Measurements from ENCODE around the gene NEK6.

NEK6 gene

DNA sequence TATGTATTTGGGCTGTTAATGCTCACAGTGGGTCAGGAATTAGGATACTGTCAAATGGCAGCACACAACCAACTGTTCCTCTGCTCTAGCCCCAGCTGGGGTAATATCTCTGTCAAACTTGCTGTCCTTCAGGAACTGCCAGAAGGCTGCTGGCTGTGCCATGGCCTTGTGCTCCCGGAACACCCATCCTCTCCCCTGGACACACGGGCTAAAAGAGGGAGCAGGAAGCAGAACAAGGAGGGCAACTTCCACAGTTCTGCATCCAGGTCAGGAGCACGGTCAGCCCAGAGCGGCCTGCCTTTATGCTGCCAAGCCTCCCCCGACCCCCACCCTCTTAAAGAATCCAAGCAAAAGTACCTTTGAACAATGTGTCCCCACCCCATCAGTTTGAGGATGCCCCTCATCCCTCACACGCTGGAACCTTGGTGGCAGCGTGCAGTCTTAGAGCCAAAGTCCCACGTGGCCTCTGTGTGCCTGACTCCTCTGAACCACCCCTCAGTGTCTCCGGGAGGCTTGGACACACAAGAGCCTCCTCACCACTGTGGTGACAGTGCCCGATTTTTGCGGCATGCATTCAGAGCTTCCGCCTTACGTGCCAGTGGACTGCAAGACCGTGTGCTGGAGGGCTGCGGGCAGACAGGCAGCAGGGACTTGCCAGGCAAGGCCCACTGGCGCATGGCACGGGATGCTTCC is 96.7 kb downstream of the NEK6 start:
- no peak for DNase-seq (ENCODE audit: low read depth in 2 of 2)

- DNase-seq (ENCODE audit: low read depth in 2 of 2) = no peak
These were observed 97.5 kb downstream of the NEK6 start for GRCh38 chr9:124355039-124355940.

GRCh38 chr9:124355941-124356744 is 98.4 kb downstream of the NEK6 start:
- DNase-seq (ENCODE audit: low read depth in 2 of 2) = no peak

DNA sequence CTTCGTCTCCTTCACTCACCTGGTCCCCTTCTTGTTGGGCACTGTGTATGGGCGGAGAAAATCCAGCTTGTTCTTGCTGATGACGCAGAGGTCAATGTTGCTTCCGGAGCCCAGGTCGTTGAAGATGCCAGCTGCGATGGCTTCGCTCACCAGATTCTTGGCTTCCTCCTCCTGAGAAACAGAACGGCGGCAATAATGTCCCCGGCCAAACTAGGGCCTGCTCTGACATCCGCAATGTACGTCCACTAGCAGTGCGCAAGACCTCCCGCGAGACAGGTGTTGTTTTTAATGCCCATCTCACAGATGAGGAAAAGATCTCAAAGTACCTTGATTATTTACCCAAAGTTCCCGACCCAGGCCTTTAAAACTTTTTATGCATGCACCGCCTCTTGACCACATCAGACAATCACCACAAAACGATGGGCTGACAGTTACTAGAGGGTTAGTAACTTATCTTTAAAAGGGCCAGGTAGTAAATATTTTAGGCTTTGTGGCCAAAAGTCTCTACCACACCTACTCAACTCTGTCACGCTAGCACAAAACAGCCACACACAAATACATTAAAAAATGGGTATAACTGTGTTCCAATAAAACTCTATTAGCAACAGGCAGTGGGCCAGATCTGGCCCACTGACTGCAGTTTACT is 99.1 kb downstream of the NEK6 start:
- no peak for DNase-seq (ENCODE audit: low read depth in 2 of 2)

DNA sequence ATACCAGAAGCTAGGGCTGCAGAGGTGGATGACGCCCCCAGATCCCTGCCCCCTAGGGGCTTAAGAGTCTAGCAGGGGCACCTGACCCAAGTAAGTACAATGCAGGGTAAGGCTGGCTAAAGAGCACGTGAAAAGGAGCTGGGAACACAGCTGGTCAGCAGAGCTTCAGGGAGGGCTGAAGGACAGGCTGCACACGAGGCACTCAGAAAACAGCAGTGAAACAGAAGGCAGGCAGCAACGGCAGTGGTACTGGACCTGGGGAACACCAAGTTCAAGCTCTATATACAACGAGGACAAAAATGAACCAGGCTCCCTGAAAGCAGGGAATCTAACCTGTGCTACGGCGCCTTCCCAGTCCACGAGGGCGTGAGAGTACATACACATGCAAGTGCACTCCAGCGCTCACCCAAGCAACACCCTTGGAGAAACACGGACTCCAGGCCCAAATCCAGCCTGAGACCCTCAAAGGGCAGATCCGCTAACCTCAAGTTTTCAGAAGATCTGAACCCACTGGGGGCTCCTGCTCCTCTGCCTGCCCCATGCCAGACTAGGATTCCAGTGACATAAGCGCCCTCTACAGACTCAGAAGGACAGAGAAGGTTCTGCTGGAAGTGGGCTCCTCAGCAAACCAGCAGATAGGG is 100.1 kb downstream of the NEK6 start:
- DNase-seq (ENCODE audit: low read depth in 2 of 2) = no peak

DNA sequence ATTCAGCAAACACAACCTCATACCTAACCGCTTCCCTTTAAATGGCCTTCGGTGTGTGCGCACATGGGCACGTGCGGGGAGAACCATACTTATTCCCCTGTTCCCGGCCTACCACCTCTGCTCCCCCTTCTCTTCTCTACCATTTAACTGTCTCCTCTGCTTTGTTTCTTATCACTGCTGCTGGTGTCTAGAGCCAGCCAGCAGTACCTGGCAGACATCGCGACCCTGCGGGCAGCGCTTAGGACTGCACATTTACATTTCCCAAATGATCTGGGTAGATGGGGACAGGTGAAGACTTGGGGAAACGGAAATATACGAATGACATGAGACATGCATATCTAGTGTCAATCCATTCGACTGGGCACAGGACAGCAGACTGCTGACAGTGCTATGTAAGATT is 100.9 kb downstream of the NEK6 start:
- DNase-seq (ENCODE audit: low read depth in 2 of 2) = no peak

DNA sequence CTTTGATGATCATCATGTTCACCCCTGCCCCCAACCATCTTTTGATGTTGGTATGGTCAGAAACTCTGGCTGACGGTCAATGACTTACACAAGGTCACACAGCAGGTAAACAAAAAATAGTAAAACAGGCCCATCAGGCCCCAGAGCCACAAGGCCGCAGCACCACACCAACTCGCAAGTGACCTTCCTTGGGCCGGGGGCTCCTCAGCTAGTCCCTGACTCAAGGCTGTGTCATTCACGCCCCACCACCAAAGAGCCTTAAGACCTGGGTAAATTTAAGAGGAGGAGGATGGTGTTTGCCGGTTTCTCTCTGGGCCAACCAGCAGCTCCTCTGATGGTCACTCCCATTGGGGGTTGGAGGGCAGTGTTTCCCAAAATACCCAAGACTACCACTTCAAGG is 101.7 kb downstream of the NEK6 start:
- DNase-seq (ENCODE audit: low read depth in 2 of 2) = no peak

DNA sequence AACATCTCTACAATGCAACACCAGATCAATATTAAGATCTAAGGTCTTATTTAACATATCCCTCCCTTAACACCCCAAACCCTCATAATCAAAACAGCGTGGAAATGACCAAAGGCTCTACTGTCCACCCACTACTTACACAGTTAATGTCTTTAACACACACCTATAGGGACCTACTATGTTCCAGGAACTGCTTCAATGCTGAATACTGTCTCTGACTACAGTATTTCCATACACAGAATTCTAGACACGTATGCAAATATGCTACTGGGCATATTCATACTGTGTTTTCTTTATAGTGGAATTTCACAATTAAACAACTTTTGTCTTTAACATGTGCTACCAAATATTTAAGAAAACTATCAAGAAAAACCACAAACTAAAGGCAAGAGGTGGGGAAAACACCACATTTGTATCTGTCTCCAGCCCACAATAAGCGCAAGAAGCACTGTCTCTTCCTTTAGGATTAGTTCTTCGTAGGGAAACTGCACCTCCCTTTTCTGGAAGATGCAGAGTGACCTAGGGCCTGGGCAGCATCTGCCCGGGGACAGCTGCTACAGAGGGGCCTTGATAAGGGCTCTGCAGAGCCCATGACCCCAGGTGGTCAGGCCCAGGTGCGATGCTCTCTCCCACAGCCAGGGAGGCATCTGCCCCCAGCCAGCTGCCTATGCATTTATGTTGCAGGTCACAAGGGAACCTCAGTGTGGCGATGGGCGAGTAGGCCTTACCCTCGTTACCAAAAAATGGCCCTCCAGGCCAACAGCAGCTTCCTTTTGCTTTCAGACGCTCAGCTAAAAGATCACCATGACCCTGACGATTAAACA is 102.3 kb downstream of the NEK6 start:
- DNase-seq (ENCODE audit: low read depth in 2 of 2) = no peak

GRCh38 chr9:124361128-124361527 is 103.4 kb downstream of the NEK6 start:
- DNase-seq (ENCODE audit: low read depth in 2 of 2) = no peak

DNA sequence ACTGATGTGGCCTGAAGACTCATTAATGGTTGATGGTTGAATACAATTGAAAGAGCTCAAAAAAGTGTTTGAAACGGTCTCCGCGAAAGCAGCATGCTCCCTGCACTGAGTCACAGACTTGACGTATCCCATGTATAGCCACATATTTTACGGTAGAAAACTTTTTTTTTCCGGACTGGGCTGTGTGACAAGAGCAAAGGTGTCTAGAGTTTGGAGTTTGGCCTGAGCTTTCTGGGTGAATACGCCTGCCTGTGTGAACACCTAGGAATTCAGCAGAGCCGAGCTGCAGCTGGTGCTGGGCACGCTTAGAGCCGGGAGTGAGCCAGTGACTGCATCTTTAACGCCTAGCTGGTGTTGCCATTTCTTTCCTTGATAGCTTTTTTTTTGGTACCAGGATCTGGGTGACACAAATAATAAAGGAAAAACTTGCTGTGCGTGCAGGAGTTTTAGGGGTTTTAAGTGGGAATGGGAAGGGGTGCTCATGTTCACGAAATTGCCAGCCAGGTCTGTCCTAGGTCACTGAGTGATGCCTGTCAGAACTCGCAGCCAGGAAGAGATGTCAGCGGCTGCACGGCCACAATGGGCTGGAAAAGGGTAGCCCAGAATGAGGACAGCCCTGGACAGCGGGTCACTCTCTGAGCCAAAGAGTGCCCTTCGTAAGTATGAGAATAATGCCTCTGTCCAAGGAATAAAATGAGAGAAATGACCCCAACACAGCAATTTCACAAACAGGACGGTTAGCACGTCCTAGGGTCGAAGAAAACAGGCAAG is 105.8 kb downstream of the NEK6 start:
- DNase-seq (ENCODE audit: low read depth in 2 of 2) = no peak

DNA sequence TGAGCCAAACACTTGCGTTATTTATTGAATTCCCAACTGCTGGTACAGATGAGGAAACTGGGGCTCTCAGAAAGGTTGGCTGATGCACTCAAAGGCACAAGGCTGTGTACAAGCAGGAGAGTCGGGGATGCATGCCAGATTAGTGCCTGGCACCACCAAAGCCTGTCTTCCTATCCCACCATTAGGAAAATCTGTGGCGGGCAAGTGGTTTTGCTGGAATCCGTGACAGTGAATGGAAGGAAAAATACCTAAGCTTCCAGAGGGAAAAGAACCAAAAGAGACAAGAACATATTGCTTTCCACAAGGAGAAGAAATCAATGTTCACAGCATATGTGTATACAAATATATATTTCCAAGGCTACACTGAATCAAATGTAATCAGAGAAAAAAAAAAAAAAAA is 106.4 kb downstream of the NEK6 start:
- no peak for DNase-seq (ENCODE audit: low read depth in 2 of 2)

GRCh38 chr9:124365036-124365435 is 107.3 kb downstream of the NEK6 start:
- no peak for DNase-seq (ENCODE audit: low read depth in 2 of 2)

GRCh38 chr9:124366476-124367220 is 108.9 kb downstream of the NEK6 start:
- no peak for DNase-seq (ENCODE audit: low read depth in 2 of 2)

DNA sequence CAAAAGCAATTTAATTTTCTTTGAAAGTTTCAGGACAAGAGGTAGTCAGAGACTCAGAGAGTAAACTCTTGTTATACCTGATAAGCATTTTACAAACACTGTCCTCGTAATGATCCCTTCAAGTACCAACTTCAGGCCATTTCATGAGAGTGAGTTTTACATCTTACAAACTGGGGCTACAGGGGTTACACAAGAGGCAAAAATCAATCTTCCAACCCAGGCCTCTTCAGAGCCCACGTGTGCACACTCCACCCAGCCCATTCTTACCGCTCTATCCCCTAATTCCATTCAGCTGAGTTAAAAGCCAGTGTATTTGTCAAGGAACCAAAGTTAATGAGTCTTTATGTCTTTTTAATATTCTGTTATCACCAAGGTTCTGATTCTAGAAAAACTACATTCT is 110.9 kb downstream of the NEK6 start:
- no peak for DNase-seq (ENCODE audit: low read depth in 2 of 2)

- no peak for DNase-seq (ENCODE audit: low read depth in 2 of 2)
These were observed 111.6 kb downstream of the NEK6 start for GRCh38 chr9:124369231-124369797.

GRCh38 chr9:124370896-124371582 is 113.3 kb downstream of the NEK6 start:
- no peak for DNase-seq (ENCODE audit: low read depth in 2 of 2)

DNA sequence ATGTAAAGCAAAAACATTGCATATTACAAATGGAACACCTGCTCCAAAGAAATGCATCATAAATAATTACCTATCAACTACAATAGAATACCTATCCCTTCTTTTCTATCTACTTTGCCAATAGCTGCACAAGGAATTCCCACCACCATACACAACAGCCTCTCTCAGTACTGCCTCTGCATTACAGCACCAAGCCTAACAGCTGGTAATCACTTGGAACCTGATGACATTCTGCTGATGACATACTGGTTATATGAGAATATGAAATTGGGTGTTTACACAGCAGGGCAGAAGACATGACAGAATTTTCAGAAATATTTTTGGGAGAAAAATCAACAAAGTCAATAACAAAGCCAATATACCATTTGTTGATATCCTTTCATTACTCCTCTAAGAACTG is 114.3 kb downstream of the NEK6 start:
- DNase-seq (ENCODE audit: low read depth in 2 of 2) = no peak

GRCh38 chr9:124373386-124373785 is 115.6 kb downstream of the NEK6 start:
- DNase-seq (ENCODE audit: low read depth in 2 of 2) = no peak
